ENCODE measurements around the gene SOBP.
A peak's percentile ranks its signal among the peaks of the same experiment; 100 is the strongest.

The SOBP gene, protein sequence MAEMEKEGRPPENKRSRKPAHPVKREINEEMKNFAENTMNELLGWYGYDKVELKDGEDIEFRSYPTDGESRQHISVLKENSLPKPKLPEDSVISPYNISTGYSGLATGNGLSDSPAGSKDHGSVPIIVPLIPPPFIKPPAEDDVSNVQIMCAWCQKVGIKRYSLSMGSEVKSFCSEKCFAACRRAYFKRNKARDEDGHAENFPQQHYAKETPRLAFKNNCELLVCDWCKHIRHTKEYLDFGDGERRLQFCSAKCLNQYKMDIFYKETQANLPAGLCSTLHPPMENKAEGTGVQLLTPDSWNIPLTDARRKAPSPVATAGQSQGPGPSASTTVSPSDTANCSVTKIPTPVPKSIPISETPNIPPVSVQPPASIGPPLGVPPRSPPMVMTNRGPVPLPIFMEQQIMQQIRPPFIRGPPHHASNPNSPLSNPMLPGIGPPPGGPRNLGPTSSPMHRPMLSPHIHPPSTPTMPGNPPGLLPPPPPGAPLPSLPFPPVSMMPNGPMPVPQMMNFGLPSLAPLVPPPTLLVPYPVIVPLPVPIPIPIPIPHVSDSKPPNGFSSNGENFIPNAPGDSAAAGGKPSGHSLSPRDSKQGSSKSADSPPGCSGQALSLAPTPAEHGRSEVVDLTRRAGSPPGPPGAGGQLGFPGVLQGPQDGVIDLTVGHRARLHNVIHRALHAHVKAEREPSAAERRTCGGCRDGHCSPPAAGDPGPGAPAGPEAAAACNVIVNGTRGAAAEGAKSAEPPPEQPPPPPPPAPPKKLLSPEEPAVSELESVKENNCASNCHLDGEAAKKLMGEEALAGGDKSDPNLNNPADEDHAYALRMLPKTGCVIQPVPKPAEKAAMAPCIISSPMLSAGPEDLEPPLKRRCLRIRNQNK

DNA sequence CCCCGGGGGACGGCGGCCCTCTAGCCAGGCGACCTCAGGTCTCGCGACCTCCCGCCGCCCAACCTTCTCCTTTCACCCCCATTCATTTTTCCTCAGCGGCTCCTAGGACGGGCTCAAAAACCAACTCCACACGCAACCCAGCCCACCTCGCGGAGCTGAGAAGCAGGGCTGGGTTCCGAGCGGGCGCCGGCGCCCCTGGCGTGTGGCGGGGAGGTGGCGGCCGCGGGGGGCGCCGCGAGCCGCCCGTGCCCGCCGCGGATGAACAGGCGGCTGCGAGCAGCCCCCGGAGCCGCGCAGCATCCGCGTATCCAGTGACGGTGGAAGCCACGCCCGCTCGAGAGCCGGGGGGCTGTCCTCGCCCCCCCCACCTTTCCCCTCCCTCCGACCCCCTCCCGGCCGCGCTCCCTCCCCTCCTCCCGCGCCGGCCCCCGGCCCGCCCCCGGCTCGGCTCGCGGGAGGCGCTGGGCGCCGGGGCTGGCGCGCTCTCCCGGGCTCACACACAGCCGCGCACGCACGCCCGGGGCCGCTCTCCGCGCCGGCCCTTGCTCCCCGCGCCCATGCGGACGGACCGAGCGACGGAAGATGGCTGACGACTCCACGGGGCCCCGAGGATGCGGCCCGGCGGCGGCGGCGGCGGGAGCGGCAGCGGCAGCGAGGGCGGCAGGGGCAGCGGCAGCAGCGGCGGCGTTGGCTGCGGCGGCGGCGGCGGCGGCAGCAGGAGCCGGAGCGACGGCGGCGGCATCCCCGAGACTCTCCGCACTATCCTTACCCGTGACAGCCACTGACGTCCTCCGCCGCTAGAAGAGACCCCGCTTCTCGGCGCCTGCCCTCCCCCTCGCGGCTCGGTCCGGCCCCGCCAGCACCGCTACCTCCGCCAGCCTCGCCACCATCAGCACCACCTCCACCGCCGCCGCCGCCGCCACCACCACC lies at the start of gene SOBP:
SOBP (plus strand) TSS at position 482 of the 930 bp plus-strand sequence. CDS start 500 bp downstream, outside the sequence.
- DNase-seq (ENCODE audit: insufficient read length, low spot score) (no peak), FAIRE-seq (no peak)
- TF ChIP-seq POLR2A (IDR thresholded peaks at IDR 0.05; ENCODE audit: low read depth, low read length), result no peak

DNA sequence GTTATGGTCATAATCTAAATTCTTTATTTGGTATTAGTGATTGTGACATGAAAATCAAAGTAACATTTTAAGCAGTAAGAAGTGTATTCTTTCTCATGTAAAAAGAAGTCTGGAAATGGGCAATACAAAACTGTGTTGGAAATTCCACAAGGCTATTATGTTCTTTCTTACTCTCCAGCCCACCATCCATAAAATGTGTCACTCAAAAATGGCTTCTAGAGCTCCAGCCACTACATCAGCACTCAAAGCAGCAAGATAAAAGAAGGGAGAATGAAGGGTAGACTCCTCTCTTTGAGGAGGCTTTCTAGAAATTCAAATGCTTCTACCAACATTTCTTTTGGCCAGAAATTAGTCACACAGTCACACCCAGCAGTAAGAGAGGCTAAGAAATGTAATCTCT lies 49.0 kb upstream of the SOBP start:
- FAIRE-seq, result no peak
- TF ChIP-seq POLR2A (IDR thresholded peaks at IDR 0.05; ENCODE audit: low read depth, low read length), result no peak
- no peak for DNase-seq (ENCODE audit: insufficient read length, low spot score)

DNA sequence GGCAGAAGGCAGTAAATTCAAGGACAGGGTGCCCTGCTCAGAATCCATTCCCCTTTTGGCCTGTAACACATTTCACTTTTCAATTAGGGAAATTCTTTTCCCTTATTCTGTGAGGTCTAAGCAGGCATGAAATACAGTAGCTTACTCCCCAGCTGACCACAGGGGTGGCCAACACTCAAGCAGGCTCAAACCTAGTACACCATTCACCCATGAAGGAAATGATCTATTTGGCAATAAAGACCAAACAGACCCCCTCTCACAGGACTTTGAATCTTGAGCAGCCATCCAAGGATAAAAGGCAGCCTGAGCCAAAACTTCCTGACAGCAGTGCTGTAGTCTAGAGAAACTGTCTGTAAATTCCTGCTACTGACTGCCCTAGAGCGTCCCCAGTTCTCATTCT lies 48.2 kb upstream of the SOBP start:
- no peak for DNase-seq (ENCODE audit: insufficient read length, low spot score)
- no peak for TF ChIP-seq POLR2A (IDR thresholded peaks at IDR 0.05; ENCODE audit: low read depth, low read length)
- no peak for FAIRE-seq

DNA sequence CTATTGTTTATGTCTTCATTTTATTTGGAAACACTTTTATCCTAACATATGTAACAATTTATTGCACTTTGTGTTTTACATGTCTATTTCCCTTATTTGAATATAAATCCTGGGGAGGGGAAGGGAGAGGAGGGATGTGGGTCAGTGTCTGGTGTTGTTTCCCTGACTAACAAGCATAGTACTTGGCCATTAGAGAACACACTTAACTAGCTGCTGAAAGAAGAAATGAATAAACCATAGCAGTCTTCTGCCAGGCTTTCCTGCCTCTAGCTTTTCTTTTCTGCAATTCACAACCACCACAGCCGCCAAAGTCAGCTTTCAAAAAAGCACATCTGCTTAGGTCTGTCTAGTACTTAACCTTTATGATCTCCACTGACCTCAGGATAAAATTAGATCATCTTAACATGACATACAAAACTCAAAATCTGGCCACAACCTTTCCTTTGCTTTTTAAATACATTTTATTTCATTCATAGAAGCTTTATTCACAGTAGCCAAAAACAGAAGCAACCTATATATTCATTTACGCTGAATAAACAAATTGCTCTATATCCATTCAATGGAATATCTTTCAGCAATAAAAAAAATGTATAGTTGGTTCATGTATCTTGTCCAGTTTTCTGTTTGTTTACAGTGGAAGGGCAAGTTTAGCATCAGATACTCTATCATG lies 46.8 kb upstream of the SOBP start:
- no peak for TF ChIP-seq POLR2A (IDR thresholded peaks at IDR 0.05; ENCODE audit: low read depth, low read length)
- no peak for FAIRE-seq
- DNase-seq (ENCODE audit: insufficient read length, low spot score), result no peak

DNA sequence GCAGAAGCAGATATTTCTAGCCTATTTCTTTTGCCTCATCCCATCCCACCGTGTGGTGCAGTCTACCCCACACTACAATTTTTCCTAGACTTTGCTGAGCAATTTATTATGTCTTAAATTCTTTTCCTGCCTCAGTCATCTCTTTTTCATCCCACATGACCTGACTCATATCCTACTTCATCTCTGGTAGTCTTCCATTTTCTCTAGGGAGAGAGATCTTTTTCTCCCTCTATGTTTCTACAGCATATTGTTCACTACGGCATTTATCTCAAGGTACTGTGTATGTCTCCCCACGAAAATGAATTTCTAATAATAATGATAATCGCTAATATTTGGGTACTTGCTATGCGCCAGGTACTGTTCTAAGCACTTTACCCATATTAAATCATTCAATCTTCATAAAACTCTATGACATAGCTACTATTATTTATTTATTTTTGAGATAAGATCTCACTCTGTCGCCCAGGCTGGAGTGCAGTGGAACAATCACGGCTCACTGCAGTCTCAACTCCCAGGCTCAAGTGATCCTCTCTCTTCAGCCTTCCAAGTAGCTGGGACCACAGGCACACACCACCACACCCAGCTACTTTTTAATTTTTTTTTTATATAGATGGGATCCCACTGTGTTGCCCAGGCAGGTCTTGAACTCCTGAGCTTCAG lies 46.2 kb upstream of the SOBP start:
- FAIRE-seq (no peak), DNase-seq (ENCODE audit: insufficient read length, low spot score) (no peak)
- TF ChIP-seq POLR2A (IDR thresholded peaks at IDR 0.05; ENCODE audit: low read depth, low read length), result no peak

DNA sequence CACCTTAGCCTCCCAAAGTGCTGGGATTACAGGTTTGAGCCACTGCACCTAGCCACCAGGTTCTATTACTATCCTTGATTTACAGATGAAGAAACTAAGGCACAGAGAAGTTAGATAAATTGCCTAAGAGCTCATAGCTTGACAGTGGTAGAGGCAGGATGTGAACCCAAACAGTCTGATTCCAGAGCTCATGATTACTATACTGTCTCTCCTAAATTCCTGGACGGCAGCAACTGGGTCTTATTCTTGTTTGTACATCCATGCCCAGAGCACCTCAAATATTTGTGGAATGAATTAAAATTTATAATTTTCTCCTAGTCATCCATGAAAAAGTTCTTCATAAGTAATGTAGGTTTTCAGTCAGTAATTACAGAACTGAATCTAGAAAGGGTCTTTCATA lies 45.6 kb upstream of the SOBP start:
- FAIRE-seq (no peak), DNase-seq (ENCODE audit: insufficient read length, low spot score) (no peak)
- TF ChIP-seq POLR2A (IDR thresholded peaks at IDR 0.05; ENCODE audit: low read depth, low read length), result no peak

DNA sequence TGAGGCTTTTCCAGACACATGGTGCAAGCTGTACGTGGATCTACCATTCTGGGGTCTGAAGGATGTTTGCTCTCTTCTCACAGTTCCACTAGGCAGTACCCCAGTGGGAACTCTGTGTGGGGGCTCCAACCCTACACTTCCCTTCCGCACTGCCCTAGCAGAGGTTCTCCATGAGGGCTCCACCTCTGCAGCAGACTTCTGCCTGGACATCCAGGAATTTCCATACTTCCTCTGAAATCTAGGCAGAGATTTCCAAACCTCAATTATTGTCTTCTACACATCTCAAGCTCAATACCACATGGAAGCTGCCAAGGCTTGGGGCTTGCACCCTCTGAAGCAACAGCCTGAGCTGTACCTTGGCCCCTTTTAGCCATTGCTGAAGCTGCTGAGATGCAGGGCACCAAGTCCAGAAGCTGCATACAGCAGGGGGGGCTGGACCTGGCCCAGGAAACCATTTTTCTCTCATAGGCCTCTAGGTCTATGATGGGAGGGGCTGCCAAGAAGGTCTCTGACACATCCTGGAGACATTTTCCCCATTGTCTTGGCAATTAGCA lies 42.2 kb upstream of the SOBP start:
- DNase-seq (ENCODE audit: insufficient read length, low spot score), result no peak
- no peak for TF ChIP-seq POLR2A (IDR thresholded peaks at IDR 0.05; ENCODE audit: low read depth, low read length)
- no peak for FAIRE-seq

DNA sequence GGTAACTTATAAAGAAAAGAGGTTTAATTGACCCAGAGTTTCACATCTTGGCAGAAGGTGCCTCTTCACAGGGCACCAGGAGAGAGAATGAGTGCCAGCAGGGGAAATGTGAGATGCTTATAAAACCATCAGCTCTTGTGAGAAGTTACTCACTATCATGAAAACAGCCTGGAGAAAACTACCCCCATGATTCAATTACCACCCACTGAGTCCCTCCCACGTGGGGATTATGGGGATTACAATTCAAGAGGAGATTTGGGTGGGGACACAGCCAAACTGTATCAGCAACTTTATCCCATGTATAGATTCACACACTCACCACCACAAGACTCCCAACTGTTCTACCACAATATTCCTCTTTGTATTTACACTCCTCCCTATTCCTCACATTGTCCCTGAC lies 41.1 kb upstream of the SOBP start:
- no peak for DNase-seq (ENCODE audit: insufficient read length, low spot score)
- TF ChIP-seq POLR2A (IDR thresholded peaks at IDR 0.05; ENCODE audit: low read depth, low read length), result no peak
- FAIRE-seq, result no peak

DNA sequence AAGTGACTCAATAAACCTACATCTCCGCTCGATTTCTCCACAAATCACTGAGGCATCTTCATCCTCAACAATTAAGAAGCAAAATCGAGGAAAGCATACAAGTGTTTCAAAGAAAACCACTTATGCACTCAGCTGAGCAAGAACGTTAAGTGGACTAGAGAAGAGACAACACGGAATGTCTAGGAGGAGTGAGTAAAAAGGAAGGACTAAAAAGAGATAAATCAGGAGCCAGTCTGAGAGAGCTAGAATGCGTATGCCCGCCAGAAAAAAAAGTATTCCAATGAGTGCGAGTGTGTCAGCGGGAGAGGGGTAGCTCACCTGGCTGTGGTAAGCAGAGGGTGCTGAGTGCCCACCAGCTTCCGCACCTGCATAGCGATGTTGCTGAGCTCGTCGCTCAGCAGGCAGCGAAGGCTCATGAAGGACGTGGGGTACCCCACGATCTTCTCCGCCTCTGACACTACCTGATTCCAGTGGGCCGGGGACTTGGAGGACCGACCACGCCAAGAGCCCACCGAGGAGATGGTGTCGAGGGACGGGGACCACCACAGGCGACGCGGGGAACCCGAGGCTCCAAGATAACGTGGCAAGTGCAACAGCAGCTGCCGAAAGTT lies 31.1 kb upstream of the SOBP start:
- DNase-seq (ENCODE audit: insufficient read length, low spot score), result peak; percentile 9
- no peak for TF ChIP-seq POLR2A (IDR thresholded peaks at IDR 0.05; ENCODE audit: low read depth, low read length)
- FAIRE-seq, result no peak

DNA sequence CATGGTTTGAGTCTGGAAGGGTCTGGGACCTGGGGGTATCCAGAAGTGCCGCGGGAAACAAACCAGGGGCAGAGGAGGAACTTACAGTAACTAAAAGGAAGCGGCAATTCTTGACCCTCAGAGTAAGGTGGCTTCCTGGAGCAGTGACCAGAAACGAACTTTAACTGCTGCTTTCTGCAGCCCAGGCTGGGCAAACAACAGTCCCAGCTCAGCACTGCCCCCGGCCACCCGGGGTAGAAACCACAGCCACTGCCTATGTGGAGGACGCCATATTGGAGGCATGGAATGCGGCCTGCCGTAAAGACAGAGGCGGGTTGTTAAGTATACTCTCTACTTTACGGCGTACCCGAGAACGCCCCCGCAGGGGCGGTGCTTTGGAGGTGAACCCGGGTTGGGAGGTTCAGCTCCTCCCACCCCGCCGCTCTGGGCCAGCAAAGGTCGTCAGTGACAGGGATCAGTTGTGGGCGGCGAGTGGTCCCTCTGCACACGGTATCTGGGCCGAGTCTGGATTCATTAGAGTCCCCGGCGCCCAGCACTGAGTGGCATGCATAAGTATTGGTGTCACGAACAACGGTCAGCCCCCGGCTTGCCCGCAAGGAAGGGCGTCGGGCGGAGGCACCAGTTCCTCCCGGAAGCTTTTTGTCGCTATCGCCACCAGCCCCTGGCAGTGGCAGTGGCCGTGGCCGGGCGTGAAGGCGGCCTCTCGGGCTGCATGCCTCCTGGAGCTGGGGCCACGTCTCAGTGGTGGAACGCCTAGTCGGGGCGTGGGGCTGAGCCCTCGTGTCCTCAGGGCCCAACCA lies 30.4 kb upstream of the SOBP start, which contains the start of gene PDSS2:
PDSS2 (minus strand) TSS at position 282 of the 800 bp plus-strand sequence; CDS start at position 3, 279 bp downstream.
- peak; percentile 62 for TF ChIP-seq POLR2A (IDR thresholded peaks at IDR 0.05; ENCODE audit: low read depth, low read length)
- peak; percentile 89 for FAIRE-seq
- DNase-seq (ENCODE audit: insufficient read length, low spot score), result peak; percentile 62

DNA sequence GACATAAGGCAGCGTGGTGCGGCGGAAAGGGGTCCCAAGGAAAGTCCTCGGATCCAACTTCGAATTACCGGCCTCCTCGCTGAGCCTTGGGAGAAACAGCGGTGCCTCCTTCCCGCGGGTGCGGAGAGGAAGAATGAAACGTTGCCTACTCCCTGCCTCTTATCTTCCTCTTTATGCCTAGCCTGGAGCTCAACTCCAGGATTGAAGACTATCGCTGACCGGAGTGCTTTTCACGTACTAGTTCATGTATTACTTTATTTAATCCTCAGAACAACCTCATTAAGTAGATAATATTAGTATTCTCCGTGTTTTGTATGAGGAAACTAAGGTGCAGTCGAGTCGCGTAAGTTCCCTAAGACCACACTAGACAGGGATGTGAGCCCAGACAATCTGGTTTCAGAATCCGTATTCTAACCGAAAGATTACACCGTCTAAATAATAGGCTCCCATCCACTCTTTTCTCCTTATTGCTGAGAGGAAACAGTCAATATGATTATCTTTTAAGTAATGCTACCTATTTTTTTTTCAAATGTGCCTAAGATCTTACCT lies 29.8 kb upstream of the SOBP start:
- TF ChIP-seq POLR2A (IDR thresholded peaks at IDR 0.05; ENCODE audit: low read depth, low read length), result no peak
- DNase-seq (ENCODE audit: insufficient read length, low spot score) (no peak), FAIRE-seq (no peak)

All from H54 (cell line).